Adipocyte (in vitro differentiated cells): ENCODE data around the gene SLC9A8.

ENCODE experiments used
- DNase-seq: peaks from one replicate; pipeline ENCODE4 v3.0.0-alpha.2; 2015; ENCODE audit warnings: low read depth
- H3K27me3 ChIP-seq: replicated peaks from 2 replicates; pipeline ENCODE4 v1.7.0; 2013; ENCODE audit warnings: mild to moderate bottlenecking, low read length, moderate library complexity; ENCODE audit not compliant: control insufficient read depth, insufficient read depth
- H3K36me3 ChIP-seq: 2 replicates; pipeline ENCODE4 v1.7.0; 2013; ENCODE audit warnings: low read length, mild to moderate bottlenecking, moderate library complexity; ENCODE audit not compliant: control insufficient read depth, insufficient read depth, severe bottlenecking
- H3K4me1 ChIP-seq: 2 replicates; pipeline ENCODE4 v1.7.0; 2013; ENCODE audit warnings: mild to moderate bottlenecking, low read length, moderate library complexity; ENCODE audit not compliant: control insufficient read depth, insufficient read depth
- H3K4me3 ChIP-seq: 2 replicates; pipeline ENCODE4 v1.7.0; 2013; ENCODE audit warnings: mild to moderate bottlenecking, low read length, moderate library complexity
- H3K9ac ChIP-seq: 2 replicates; pipeline ENCODE4 v1.7.0; 2013; ENCODE audit warnings: mild to moderate bottlenecking, low read length, moderate library complexity
- H3K9me3 ChIP-seq: 2 replicates; pipeline ENCODE4 v1.7.0; 2013; ENCODE audit warnings: mild to moderate bottlenecking, low read length, moderate library complexity; ENCODE audit not compliant: control insufficient read depth

SLC9A8 gene

GRCh38 chr20:49821381-49821780, 8.8 kb downstream of the SLC9A8 start:
- H3K36me3 ChIP-seq, result peaks cover 46% of the 10 kb centered on the region
- H3K9ac ChIP-seq, result peak overlapping the region; percentile 35
- H3K4me3 ChIP-seq, result no peak overlapping the region
- no peaks in the 10 kb centered on the region for H3K27me3 ChIP-seq
- H3K9me3 ChIP-seq, result no peaks in the 10 kb centered on the region
- peaks cover 19% of the 10 kb centered on the region for H3K4me1 ChIP-seq
- no peak for DNase-seq

GRCh38 chr20:49821870-49822331, 9.3 kb downstream of the SLC9A8 start:
- DNase-seq, result peak; percentile 83

GRCh38 chr20:49823152-49823847, 10.7 kb downstream of the SLC9A8 start:
- peaks cover 51% of the 10 kb centered on the region for H3K36me3 ChIP-seq
- no peak for DNase-seq
- H3K9ac ChIP-seq, result no peak overlapping the region
- H3K27me3 ChIP-seq, result no peaks in the 10 kb centered on the region
- peaks cover 19% of the 10 kb centered on the region for H3K4me1 ChIP-seq
- no peak overlapping the region for H3K4me3 ChIP-seq
- no peaks in the 10 kb centered on the region for H3K9me3 ChIP-seq

More at GRCh38 chr20:49821870-49822331, 9.3 kb downstream of the SLC9A8 start:
- Histone ChIP-seq H3K36me3 (peaks cover 44% of the 10 kb centered on the region), H3K9me3 (no peaks in the 10 kb centered on the region), H3K4me3 (no peak overlapping the region), H3K4me1 (peaks cover 19% of the 10 kb centered on the region), H3K9ac (peak overlapping the region; percentile 35), H3K27me3 (no peaks in the 10 kb centered on the region)

- peaks cover 46% of the 10 kb centered on the region for H3K36me3 ChIP-seq
- no peak overlapping the region for H3K4me3 ChIP-seq
- H3K4me1 ChIP-seq, result peaks cover 19% of the 10 kb centered on the region
- no peaks in the 10 kb centered on the region for H3K27me3 ChIP-seq
- DNase-seq, result no peak
- no peak overlapping the region for H3K9ac ChIP-seq
- H3K9me3 ChIP-seq, result no peaks in the 10 kb centered on the region
These were observed 11.6 kb downstream of the SLC9A8 start for GRCh38 chr20:49824206-49824605.

- no peak for DNase-seq
- H3K4me3 ChIP-seq, result no peak overlapping the region
- H3K9me3 ChIP-seq, result no peaks in the 10 kb centered on the region
- peaks cover 36% of the 10 kb centered on the region for H3K36me3 ChIP-seq
- H3K9ac ChIP-seq, result no peak overlapping the region
- H3K27me3 ChIP-seq, result no peaks in the 10 kb centered on the region
- H3K4me1 ChIP-seq, result peaks cover 19% of the 10 kb centered on the region
These were observed 12.9 kb downstream of the SLC9A8 start for GRCh38 chr20:49825521-49826033.

- Histone ChIP-seq H3K4me1 (peaks cover 20% of the 10 kb centered on the region), H3K27me3 (no peaks in the 10 kb centered on the region), H3K9ac (no peak overlapping the region), H3K4me3 (no peak overlapping the region), H3K9me3 (no peaks in the 10 kb centered on the region), H3K36me3 (peaks cover 7% of the 10 kb centered on the region)
- no peak for DNase-seq
These were observed 18.6 kb downstream of the SLC9A8 start for GRCh38 chr20:49831022-49831769.

- peak overlapping the region; percentile 60 for H3K4me3 ChIP-seq
- no peaks in the 10 kb centered on the region for H3K9me3 ChIP-seq
- no peak for DNase-seq
- H3K36me3 ChIP-seq, result peaks cover 7% of the 10 kb centered on the region
- no peaks in the 10 kb centered on the region for H3K27me3 ChIP-seq
- peak overlapping the region; percentile 35 for H3K9ac ChIP-seq
- peaks cover 20% of the 10 kb centered on the region for H3K4me1 ChIP-seq
These were observed 19.4 kb downstream of the SLC9A8 start for GRCh38 chr20:49831770-49832631.

- Histone ChIP-seq H3K27me3 (no peaks in the 10 kb centered on the region), H3K4me3 (peak overlapping the region; percentile 60), H3K9me3 (no peaks in the 10 kb centered on the region), H3K4me1 (peaks cover 20% of the 10 kb centered on the region), H3K9ac (peak overlapping the region; percentile 35), H3K36me3 (no peaks in the 10 kb centered on the region)
- peak; percentile 82 for DNase-seq
These were observed 20.2 kb downstream of the SLC9A8 start for GRCh38 chr20:49832632-49833327.

GRCh38 chr20:49833483-49833882, 20.9 kb downstream of the SLC9A8 start:
- Histone ChIP-seq H3K4me3 (no peak overlapping the region), H3K27me3 (no peaks in the 10 kb centered on the region), H3K9me3 (no peaks in the 10 kb centered on the region), H3K36me3 (no peaks in the 10 kb centered on the region), H3K4me1 (peaks cover 20% of the 10 kb centered on the region), H3K9ac (no peak overlapping the region)
- DNase-seq, result no peak

- Histone ChIP-seq H3K9me3 (no peaks in the 10 kb centered on the region), H3K4me1 (peaks cover 20% of the 10 kb centered on the region), H3K27me3 (no peaks in the 10 kb centered on the region), H3K36me3 (no peaks in the 10 kb centered on the region), H3K4me3 (no peak overlapping the region), H3K9ac (no peak overlapping the region)
- DNase-seq, result peak; percentile 43
These were observed 22.4 kb downstream of the SLC9A8 start for GRCh38 chr20:49835031-49835430.
